Ishikawa (cell line): ENCODE measurements around the gene XXYLT1.

Experiments
- CEBPB ChIP-seq: IDR thresholded peaks from 2 replicates; pipeline ENCODE4 v1.6.1; 2012
- CREB1 ChIP-seq: IDR thresholded peaks from 2 replicates; pipeline ENCODE4 v1.6.1; 2012; ENCODE audit warnings: low read depth
- EGR1 ChIP-seq: IDR thresholded peaks from 2 replicates; pipeline ENCODE4 v1.6.1; 2012
- EP300 ChIP-seq: IDR thresholded peaks from 2 replicates; pipeline ENCODE4 v1.6.1; 2012; ENCODE audit warnings: borderline replicate concordance
- FOXM1 ChIP-seq: IDR thresholded peaks from 2 replicates; pipeline ENCODE4 v1.6.1; 2012; ENCODE audit warnings: low read depth, borderline replicate concordance
- MAX ChIP-seq: IDR thresholded peaks from 2 replicates; pipeline ENCODE4 v1.6.1; 2012
- NFIC ChIP-seq: IDR thresholded peaks from 2 replicates; pipeline ENCODE4 v1.6.1; 2012
- RAD21 ChIP-seq: IDR thresholded peaks from 2 replicates; pipeline ENCODE4 v1.6.1; 2012; ENCODE audit warnings: low read depth
- TAF1 ChIP-seq: IDR thresholded peaks from 2 replicates; pipeline ENCODE4 v1.6.1; 2012; ENCODE audit warnings: low read depth, mild to moderate bottlenecking
- TCF12 ChIP-seq: IDR thresholded peaks from 2 replicates; pipeline ENCODE4 v1.6.1; 2012; ENCODE audit warnings: low read depth
- TEAD4 ChIP-seq: IDR thresholded peaks from 2 replicates; pipeline ENCODE4 v1.6.1; 2012
- USF1 ChIP-seq: IDR thresholded peaks from 2 replicates; pipeline ENCODE4 v1.6.1; 2012
- YY1 ChIP-seq: IDR thresholded peaks from 2 replicates; pipeline ENCODE4 v1.6.1; 2012; ENCODE audit warnings: low read depth
- ZBTB7A ChIP-seq: IDR thresholded peaks from 2 replicates; pipeline ENCODE4 v1.6.1; 2012; ENCODE audit warnings: low read depth
- TF ChIP-seq, protein P1 (sequence below): IDR thresholded peaks from 2 replicates; pipeline ENCODE4 v1.6.1; 2012; ENCODE audit warnings: low read depth, mild to moderate bottlenecking

Gene XXYLT1

GRCh38 chr3:195164573-195165264 is 106.2 kb downstream of the XXYLT1 start:
- TF ChIP-seq CEBPB, result no peak
- no peak for TF ChIP-seq RAD21
- no peak for TF ChIP-seq NFIC
- TF ChIP-seq CREB1, result no peak
- TF ChIP-seq EGR1, result no peak

DNA sequence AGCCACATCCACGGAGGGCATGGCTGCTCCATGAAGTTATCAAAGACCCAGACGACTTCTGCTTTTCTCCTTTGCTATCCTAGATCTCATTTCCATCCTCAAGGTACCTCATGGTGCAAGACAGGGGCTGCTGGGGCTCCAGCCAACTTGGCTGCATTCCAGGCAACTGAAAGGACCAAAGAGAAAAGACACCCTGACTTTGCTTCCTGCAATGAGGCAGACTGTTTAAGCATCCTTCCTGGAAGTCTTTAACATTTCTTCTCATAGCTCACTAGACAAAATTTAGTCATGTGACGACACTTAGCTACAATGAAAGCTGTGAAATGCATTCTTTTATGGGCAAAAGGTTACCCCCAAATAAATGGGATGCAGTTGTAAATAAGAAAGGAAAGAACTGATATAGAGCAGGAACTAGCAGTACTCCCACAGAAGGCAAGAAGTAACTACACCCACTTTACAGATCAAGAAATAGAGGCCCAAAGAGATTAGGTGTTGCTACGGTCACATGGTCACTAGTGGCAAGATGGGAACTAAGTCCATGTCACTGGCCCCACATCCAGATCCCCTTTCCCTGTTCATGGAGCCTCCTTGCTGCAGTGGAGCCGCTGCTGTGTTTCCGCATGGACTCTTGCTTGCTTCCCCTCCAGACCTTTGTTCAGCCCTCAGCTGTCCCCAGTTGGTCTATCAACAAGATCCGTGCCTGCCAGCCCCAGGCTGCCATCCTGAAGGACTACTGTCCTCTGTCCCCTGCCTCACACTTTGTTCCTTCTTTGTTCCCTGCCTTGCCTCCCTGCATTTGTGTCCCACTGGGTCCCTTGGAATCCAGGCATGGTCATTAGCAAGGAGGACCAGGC is 107.0 kb downstream of the XXYLT1 start:
- no peak for TF ChIP-seq YY1
- TF ChIP-seq EGR1, result no peak
- no peak for TF ChIP-seq FOXM1
- no peak for TF ChIP-seq TEAD4
- TF ChIP-seq CREB1, result no peak
- no peak for TF ChIP-seq USF1
- TF ChIP-seq, protein P1, sequence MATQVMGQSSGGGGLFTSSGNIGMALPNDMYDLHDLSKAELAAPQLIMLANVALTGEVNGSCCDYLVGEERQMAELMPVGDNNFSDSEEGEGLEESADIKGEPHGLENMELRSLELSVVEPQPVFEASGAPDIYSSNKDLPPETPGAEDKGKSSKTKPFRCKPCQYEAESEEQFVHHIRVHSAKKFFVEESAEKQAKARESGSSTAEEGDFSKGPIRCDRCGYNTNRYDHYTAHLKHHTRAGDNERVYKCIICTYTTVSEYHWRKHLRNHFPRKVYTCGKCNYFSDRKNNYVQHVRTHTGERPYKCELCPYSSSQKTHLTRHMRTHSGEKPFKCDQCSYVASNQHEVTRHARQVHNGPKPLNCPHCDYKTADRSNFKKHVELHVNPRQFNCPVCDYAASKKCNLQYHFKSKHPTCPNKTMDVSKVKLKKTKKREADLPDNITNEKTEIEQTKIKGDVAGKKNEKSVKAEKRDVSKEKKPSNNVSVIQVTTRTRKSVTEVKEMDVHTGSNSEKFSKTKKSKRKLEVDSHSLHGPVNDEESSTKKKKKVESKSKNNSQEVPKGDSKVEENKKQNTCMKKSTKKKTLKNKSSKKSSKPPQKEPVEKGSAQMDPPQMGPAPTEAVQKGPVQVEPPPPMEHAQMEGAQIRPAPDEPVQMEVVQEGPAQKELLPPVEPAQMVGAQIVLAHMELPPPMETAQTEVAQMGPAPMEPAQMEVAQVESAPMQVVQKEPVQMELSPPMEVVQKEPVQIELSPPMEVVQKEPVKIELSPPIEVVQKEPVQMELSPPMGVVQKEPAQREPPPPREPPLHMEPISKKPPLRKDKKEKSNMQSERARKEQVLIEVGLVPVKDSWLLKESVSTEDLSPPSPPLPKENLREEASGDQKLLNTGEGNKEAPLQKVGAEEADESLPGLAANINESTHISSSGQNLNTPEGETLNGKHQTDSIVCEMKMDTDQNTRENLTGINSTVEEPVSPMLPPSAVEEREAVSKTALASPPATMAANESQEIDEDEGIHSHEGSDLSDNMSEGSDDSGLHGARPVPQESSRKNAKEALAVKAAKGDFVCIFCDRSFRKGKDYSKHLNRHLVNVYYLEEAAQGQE, result no peak
- no peak for TF ChIP-seq CEBPB

DNA sequence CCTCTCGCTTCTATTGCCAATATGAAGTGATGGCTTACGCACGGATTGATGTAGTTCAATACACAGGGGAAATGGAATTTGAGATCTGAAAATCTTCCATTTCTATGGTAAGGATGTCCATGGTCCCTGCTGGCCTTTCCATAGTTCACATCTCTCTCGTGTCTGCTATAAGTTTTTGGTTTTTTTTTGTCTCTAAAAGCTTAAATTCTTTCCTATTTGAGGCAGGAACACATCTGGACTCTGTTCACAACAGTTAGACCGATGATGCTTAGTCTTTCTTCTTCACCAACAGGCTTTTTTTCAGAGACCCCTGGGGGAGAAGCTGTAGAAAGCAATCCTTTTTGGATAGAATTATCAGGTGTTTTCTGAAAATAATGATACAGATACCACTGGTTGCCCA is 108.1 kb downstream of the XXYLT1 start:
- TF ChIP-seq MAX (no peak), FOXM1 (no peak), ZBTB7A (no peak)

GRCh38 chr3:195162033-195162669 is 108.8 kb downstream of the XXYLT1 start:
- TF ChIP-seq TAF1 (no peak), CREB1 (no peak), NFIC (no peak), USF1 (no peak), TEAD4 (no peak), CEBPB (no peak), ZBTB7A (no peak), TCF12 (no peak), EP300 (no peak), EGR1 (no peak), MAX (no peak), RAD21 (no peak), FOXM1 (no peak), YY1 (no peak)
- TF ChIP-seq, protein P1, result no peak

DNA sequence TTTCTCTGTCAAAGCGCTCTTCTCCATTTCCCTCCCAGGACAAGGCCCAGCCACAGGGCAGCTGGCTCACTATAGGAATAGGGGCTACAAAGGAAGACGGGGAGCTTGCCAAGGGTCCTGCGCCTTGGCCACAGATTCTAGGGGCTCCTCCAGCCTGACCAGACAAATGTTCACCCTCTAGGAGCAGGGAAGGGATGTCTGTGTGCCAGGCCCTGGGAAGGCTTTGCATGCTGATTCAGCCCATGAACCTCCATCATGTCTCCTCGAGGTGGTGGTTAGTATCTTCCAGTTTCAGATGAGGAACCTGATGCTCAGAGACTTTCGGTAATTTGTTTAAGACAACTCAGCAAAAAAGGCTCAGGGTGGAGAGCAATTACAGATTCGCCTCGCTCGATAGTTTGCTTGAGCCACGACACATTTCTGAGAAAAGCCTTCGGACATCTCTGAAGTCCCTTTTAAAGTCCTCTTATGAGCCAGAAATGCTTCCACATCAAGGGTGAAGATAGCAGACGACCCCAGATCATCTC is 110.0 kb downstream of the XXYLT1 start:
- TF ChIP-seq ZBTB7A (no peak), FOXM1 (no peak)

- no peak for TF ChIP-seq RAD21
These were observed 110.6 kb downstream of the XXYLT1 start for GRCh38 chr3:195160257-195160898.
